Peyer's patch (tissue), 4 donors: ENCODE results near the gene TRAK1.

Source experiments
- POLR2A ChIP-seq, 2 donors: fragments of 450-650 bp; IDR thresholded peaks; one replicate each; pipeline ENCODE4 v1.5.1; 2017; ENCODE audit warnings: antibody characterized with exemption in 2 of 2, mild to moderate bottlenecking in 2 of 2, moderate library complexity in 2 of 2
- TF ChIP-seq, protein P1 (sequence below), 6 experiments: fragments of 450-650 bp in 4 of 6; fragments of 200-600 bp in 2 of 6; sonication (generic) in 1 of 6; IDR thresholded peaks; one replicate each; pipeline ENCODE4 v1.5.1; 2017 to 2019; ENCODE audit warnings: antibody characterized with exemption in 6 of 6, mild to moderate bottlenecking in 3 of 6, moderate library complexity in 1 of 6

GRCh38 chr3:42247576-42248027, 156.4 kb downstream of the TRAK1 start:
- no peak for TF ChIP-seq POLR2A (IDR thresholded peaks at IDR 0.05)
- TF ChIP-seq, protein P1, sequence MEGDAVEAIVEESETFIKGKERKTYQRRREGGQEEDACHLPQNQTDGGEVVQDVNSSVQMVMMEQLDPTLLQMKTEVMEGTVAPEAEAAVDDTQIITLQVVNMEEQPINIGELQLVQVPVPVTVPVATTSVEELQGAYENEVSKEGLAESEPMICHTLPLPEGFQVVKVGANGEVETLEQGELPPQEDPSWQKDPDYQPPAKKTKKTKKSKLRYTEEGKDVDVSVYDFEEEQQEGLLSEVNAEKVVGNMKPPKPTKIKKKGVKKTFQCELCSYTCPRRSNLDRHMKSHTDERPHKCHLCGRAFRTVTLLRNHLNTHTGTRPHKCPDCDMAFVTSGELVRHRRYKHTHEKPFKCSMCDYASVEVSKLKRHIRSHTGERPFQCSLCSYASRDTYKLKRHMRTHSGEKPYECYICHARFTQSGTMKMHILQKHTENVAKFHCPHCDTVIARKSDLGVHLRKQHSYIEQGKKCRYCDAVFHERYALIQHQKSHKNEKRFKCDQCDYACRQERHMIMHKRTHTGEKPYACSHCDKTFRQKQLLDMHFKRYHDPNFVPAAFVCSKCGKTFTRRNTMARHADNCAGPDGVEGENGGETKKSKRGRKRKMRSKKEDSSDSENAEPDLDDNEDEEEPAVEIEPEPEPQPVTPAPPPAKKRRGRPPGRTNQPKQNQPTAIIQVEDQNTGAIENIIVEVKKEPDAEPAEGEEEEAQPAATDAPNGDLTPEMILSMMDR (IDR thresholded peaks at IDR 0.05): peak; percentile 43 to 83 (median 74)
